Fibroblast of skin of right biceps (primary cell): ENCODE measurements around the gene CARS1.

ENCODE experiments used
- DNase-seq: peaks from one replicate; pipeline ENCODE4 v3.0.0-alpha.2; 2013

The CARS1 gene

DNA sequence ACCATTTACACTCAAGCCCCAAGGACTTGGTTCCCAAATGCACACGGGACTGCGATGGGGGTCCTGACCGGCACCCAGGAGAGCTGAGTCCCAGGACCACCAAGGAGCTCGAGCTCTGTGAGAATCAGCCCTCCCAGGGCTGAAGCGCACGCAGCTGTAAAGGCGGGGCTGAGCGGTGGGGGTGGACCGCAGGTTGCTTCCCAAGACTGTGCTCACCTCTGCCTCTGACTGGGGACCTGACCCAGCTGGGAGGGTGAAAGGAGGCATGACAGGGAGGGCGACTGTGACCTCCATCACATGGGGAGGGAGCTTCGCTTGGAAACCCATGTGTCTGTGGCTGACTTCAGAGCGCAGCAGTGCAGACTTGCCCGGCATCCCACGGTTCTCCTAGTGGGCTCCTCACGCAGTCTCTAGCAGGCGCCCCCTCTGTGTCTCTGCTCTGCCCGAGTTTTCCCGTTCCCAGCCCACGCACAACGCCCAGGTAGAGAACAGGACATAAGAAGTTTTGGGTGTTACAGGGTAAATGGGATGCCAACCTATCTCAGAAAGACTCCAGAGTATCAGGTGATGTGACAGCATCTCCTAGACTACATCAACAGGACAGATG, 49.7 kb downstream of the CARS1 start:
- DNase-seq: no peak

DNA sequence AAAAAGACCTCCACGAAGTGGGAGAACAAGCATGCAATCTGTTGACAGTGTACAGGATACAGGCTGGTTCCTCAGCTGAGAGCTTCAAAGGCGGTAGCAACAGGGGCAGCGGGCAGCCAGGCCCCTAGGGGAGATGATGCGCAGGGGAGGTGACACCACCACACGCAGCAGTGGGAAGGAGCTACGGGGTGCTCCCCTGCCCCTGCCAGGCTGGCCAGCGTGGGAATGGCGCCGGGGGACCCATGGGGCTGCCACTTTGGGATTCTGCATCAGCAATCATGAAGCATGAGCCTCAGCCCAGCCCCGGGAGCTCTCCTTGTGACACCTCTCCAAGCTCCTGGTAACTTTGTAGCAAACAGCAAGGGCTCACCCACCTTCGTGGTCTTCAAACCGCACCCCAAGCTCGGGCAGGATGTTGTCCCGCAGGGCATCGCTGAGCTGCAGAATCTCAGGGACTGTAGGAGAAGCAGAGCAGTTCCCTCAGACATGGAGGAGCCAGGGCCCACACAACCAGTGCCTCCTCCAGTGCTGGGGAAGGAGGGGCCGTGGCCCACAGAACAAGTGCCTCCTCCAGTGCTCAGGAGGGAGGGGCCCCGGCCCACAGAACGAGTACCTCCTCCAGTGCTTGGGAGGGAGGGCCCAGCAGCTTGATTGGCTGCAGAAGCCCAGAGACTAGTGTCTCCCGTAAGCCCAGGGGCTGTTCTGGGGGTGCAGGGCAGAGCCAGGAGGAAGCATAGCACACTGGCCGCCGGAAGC, 50.5 kb downstream of the CARS1 start:
- DNase-seq: no peak

DNA sequence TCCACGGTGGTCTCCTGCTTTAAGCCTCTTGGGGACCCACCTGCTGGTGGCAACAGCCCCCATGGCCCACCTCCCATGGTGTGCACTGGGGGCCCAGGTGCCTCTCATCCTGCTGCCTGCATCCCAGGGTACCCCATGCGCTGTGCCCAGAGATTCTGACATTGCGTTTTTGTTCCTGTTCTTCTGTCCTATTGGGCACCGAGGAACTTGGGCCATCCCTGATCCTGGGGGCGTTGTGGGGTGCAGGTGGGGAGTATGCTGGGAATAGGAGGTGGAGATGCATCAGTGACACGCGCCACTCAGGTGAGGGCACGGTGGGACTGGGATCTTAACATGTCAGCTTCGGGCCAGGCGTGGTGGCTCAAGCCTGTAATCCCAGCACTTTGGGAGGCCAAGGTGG, 52.7 kb downstream of the CARS1 start:
- DNase-seq: no peak

DNA sequence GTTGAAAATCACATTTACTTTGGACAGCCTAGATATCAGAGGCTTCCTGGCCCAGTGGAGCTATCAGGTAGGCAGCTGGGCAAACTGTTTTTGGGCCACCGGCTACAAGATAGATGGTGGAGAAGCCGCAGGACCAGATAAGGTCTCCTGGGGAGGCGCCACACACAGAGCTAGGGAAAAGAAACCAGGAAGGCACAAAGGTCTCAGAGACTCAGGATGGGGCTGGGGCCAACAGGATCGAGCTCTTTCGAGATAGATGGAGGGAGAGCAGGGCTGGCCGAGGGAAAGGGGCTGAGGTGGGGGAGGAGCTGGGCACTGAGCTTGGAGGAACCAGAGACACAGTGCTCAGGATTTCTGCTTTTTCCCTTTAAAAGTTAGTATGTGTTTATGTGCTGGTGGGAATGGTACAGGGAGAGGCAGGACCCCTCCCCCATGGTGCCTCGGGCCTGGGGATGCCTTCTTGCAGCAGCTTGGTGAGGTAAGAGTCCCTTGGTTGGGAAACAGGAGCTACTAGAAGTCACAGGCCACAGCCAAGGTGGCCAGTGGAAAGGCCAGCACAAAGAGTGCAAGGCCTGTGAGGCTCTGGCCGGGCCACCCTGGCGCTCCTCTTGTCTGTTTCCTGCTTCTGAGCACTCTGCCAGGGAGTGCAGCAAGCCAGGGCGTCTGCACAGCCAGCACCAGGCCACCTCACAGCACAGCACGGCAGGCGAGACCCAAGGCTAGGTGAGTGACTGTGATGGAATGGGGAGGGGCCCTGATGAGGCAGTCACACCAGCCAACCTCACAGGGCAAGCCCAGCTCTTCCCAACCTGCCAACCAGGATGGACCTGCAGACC, 53.6 kb downstream of the CARS1 start:
- no peak for DNase-seq

DNA sequence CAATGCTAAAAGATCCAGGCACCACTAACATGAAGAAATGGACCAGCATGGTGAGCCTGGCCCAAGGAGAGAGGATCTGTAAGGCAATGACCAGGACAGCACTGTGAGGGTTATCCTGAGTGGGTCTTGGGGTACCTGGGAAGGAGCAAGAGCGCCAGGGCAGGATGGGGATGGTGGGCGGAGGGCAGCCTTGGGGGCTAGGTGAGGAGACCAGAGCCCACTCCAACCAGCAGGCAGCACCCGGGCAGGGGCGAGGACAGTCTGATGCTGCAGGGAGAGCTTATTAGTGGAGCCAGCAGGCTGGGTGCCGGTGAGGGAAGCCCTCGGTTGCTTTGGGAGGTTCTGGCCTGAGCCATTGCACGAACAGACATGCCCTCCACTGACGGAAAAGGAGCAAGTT, 54.4 kb downstream of the CARS1 start:
- no peak for DNase-seq

DNA sequence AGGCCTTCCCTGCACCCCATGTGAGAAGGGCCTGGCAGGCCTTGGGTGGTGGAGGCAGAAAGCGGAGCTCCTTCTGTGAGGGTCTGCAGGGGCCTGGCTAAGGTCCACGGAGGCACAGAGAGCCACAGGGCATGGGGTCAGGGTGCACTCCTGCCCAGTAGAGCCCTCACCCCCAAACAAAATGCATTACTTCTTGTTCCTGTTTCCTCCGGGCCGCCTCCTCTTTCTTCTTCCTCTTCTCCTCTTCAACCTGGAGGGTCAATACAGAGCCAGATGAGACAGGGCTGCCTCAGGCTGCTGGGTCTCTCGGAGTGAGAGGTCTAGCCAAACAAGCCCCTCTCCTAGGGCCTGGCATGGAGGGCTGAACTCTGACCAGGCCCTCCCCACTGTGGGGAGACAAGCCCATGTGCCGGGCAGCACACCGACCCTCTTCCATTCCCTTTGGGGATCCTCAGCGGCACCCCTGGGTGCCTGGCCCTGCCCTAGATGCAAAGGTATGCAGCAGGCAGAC, 54.8 kb downstream of the CARS1 start:
- DNase-seq: no peak

DNA sequence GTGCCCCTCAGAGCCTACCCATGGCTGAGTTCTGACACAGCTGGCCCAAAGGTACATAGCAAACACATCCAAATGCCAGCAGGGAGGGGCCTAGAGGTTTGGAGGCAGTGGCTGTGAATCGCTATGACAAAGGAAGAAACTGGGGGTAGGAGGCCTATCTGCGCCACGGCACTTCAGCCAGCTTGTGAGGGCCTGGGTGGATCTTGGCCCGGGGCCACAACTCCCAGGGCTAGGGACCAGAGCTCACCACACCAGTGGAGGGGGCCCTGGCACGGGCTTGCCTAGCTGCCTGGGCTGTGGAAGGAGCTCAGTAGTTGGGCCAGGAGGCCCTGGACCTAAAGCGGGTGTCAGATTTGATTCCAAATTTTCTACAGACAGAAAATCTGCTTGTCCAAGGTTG, 55.7 kb downstream of the CARS1 start:
- no peak for DNase-seq

DNA sequence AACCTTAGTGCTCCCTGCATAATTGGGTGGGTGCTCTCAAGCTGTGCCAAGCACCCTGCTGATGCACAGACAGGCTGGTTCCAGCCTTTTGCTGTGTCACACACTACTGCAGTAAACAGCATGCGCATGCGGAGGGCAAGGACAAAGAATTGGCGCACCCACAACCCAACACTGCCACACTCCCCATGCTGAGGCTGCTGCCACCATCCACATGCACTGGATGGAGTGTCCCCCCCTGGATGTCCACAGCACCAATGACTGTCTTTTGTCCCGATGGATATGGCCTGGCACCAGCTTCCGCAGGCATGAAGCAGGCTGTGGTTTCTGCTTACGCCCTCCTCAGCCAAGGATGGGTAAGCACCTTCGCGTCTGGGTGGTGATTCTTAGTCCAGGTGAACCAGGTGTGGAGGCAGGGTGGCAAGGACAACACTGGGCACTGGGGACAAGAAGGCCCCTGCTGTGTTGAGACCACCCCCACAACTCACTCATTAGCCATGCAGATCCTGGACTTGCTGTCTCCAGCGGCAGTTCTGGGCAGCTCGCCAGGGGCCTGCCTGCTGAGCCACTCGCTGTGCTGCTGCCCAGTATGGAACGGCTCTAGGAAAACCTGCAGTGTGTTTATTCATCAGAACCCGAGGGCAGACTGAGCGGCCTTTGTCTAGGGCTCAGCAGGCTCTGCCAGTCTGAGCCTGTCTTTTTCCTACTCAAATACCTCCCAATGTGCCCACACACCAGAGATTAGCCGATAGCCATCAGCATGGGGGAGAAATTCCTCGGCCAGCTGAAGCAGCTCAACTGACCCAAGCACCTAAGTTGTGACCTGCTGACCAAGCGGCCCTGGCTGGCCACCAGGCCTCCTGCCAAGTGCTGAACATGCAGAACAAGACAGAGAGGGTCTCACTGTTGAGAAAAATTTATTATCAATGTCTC, 56.9 kb downstream of the CARS1 start:
- peak; percentile 40 for DNase-seq

DNA sequence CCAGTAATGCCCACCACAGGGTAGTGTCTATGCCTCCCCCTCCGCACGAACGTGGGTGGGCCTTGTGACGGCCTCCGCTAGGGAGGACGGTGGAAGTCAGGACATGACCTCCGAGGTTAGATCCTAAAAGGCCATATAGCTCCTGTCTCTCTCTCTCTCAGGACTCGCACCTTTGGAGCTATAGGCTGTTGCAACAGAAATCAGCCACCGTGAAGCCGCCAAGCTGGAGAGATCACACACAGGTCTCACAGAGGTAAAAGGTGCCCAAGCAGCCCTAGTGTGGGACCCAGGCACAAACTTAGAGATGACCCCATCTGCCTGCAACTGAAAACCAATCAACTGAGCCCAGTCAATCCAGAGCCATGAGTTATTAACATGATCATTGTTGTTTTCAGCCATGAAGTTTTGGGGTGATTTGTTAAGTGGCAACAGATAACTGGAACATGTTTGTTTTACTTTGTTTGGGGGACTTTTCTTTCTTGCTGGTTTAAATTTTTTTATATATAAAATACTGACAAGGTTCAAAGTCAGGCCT, 57.7 kb downstream of the CARS1 start:
- DNase-seq: no peak

DNA sequence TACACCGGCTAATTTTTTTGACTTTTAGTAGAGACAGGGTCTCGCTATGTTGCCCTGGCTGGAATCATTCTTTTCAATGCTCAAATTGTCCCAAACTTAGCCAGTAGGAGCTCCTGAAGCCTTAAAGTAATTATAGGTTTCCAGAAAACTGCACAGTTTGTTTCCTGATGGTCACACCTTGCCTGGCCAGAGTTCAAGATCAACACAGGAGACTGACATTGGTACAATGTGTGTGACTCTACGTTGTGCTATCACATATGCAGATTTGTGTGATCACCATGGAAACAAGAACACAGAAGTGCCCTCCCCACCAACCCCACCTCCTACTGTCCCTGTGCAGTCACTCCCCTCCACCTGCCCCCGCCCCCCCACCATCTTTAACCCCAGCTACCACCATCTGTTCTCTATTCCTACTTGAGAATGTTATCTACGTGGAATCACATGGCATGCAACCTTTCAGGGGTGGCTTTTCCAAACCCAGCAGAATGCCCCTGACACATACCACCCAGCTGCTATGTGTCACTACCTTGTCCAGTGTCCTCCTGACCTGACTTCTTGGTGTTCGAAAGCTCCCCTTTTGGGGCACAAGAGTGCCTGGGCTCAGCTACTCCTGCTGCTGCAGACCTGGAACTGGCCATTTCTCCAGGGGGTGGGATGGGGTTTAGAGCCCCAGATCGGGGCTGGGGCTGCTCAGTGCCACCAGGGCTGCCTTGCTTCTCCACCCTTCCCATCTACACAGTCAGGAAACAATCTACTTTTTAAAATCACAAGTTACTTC, 59.0 kb downstream of the CARS1 start:
- no peak for DNase-seq

DNA sequence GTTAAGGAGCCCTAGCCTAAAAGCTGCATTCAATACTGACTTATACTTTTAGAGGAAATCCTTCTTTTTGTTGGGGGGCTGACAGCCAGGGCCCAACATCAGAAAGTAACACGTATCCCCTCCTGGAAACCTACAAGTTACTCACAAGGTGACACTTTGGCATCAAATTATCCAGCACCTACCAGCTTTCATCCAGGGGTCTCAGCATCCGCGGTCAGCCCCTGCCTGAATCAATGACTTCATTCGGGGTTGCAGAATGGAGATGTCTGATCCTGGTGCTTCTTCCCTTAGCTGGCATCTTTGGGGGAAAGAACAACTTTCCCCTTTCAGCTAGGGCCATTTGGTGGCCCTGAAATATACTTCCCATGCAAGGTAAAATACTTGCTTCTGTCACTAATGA, 59.8 kb downstream of the CARS1 start:
- no peak for DNase-seq

DNA sequence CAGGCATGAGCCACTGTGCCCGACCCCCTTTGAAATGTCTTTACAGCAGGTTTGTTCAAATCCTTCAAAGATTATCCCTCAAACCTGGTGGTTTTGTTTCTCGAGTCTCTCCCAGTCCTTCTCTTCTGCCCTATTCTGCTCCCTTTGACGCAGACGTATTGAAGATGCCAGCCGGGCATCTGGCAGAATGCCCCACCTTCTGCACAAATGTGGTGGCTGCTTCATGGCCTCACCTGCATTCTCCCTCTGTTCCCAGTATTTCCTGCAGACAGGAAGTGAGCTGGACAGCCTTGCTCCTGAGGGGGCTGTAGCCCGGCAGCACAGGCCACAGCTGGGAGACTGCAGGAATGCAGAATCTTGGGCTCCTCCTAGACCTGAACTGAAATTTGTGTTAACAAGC, 60.2 kb downstream of the CARS1 start:
- no peak for DNase-seq

DNA sequence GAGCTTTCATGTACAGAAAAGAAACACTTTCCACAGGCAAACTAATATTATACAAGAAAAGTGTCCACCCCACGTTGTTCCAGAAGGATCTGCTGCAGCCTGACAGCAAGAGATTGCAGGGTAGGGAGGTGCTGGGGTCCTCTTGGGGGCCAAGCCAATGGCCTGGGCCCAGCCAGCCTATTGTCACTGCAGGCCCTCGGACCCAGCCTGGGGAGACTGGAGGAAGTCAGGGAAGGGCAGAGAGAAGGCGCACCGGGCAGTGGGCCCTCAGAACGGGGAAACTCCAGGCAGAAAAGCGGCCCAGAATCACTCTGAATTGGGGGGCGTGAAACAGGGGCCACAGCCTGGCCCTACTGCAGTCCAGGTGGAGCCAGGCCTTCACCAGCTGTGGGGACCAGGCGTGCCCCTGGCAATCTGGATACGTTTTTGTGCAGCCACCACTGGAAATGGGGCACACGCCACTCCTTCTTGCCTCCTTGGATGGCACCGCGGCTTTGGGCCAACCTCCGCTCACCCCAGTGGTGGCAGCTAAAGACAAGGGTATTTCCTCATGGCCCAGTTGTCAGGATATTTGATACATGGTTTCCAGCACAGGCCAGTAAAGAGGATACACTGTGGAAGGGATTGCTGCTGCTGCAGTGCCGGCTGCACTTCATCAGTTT, 61.2 kb downstream of the CARS1 start:
- DNase-seq: no peak

DNA sequence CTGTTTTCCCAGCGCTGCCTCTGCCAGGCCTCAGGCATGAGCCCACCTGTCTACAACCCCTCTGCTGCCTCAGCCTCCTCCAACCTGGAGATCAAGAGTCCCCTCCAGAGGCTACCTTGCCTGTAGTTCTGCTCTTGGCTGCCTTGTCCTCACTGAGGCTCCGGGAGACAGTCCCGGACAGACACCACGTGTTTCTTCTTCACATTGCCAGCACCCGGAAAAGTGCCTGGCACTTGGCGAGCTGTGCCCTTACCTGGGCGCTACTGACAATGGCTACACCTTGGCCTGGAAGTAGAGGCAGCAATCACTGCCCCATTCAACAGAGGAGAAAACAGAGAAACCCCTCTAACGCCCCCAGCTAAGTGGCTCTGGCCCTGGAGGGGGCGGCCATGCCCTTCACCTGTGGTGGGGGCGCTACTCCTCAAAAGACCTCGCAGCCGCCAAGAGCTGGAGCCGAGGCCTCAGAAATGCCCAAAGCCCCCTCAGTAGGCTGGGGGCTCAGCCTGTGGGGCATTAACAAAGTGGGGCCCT, 62.1 kb downstream of the CARS1 start:
- no peak for DNase-seq

DNA sequence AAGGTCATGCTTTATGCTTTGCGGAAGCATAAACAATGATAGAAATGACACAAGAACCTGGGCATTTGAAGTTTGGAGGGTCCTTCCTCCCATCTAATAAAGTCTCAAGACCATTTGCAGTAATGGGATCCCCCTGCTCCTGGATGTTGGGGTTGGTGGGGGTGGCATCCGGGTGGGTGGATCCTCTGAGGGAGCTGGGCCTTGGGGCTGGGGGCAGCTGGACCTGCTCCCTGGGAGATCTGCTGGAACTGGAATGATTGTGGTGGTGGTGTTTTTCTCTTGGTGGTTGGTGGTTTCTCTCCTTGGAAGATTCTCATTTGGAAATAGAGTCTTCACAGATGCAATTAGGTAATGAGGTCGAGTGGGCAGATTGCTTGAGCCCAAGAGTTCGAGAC, 62.9 kb downstream of the CARS1 start:
- DNase-seq: no peak

DNA sequence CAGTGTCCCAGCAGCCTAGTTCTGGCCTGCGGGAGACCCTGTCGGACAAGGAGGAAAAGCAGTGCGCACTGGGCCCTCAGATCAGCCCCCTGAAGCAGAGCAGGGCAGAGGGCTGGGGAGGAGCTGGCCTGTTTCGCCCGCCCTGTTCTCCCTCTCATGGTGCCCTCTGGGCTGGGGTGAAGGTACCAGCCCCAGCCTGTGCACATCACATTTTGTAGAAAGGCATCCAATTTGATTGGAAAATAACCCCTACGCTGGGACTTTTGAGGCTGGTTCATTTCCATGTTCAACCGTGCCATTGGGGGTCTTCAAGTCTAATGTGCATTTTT, 64.3 kb downstream of the CARS1 start:
- DNase-seq: no peak

DNA sequence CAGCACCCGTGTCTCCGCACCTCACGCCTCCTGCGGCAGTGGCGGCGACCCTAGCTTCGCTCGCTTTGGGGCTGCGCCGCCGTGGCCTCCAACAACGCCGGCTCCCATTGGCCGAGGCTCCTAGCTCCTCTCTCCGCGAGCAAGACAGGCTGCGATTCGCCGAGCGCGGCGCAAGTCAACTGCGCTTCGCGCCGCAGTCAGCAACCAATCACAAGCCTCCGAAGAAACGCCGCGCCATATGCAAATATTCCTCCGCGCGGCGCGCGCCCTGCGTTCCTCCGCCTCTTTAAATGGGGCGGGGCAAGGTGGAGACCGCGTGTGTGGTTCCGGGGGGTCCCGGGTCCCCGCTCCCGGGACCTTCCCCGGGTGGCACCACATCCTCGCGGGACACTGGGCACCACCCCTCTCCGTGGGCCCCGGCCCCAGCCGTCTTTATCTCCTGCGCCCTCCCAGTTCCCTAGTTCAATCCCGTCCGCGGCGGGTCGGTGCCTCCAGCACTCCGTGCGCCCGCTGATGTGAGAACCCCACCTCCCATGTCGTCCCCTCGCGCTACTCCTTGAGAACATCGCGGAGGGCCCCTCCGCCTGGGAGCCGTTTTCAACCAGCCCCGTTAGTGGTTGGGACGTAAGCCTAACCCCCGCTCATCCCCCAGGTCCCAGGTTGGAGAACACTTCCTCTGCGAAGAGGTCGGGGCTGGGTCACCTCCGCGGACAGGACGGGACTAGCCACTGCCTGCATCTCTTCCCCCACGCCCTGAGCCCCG, 64.8 kb downstream of the CARS1 start, which contains the start of gene NAP1L4:
Gene NAP1L4, minus strand, starts transcription at position 96 of the 763 bp plus-strand sequence. CDS start 13,109 bp downstream, outside the sequence.
- DNase-seq: peak; percentile 97

DNA sequence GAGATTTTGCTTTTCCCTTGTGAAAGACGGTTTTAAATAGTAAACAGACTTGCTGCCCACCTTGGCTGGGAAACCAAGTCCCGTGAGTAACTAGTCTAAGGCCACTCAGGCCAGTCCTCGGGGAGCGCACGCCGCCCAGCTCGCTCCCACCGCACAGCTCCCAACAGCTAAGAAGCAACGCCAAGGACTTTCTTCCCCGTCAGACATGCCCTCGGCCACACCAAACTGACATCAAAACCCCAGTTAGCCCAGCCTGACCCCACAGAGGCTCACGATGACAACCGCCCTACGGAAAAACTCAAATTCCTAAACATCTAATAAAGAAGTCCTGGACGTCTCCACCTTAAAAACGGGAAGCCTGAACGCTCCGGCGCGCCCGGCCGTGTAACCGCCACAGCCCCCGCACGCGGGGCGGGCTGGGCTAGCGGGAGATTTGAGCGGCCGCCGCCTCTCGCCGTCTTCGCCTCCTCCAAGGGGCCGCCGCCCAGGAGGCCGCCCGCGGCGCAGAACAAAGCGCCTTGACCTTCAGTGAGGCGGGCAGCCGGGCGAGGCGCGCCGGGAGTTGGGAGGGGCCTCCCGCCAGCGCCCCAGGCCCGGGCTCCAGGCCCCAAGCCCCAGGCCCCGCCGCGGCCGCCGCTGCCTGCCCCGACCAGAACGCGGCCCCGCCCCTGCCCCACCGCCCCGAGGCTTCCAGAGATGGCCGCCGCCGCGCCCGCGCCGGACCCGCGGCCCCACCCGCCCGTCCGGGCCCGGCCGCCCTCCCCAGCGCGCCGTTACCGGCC, 65.6 kb downstream of the CARS1 start:
- DNase-seq: no peak
